ENCODE results near the gene TBX4. TPM values are rescaled to one million over a fixed set of nuclear protein-coding genes. Genes with fewer than 3 reads are reported as not detected.

TBX4 gene
- polyA plus RNA-seq, 3 donors: not detected

DNA sequence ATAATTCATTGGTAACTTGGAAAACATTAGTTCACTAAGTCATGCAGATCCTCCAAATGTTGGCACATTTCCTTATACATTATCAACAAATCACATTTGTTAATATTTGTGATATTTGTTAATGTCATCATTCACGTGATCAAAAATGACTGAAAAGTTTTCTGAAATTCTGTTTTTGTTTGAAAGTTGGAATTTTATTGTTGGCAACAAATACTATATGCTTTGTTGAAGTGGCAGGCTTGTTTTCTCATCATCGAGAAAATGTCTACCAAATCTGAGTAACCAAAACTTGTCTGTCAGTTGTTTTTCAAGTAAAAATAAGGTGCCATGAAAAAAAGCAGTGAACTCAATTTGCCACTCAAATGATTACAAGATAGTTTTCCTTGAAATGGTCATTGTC lies 75.9 kb downstream of the TBX4 start:
- no peak for DNase-seq
- intact Hi-C loops (cut with micrococcal nuclease): no loop called here
- no peaks in the 10 kb centered on the region for H3K9me3 ChIP-seq (replicated peaks in 1 of 2; ENCODE audit: control insufficient read depth in 1 of 2, insufficient read depth in 1 of 2, low read length in 2 of 2)
- TF ChIP-seq, protein P1, sequence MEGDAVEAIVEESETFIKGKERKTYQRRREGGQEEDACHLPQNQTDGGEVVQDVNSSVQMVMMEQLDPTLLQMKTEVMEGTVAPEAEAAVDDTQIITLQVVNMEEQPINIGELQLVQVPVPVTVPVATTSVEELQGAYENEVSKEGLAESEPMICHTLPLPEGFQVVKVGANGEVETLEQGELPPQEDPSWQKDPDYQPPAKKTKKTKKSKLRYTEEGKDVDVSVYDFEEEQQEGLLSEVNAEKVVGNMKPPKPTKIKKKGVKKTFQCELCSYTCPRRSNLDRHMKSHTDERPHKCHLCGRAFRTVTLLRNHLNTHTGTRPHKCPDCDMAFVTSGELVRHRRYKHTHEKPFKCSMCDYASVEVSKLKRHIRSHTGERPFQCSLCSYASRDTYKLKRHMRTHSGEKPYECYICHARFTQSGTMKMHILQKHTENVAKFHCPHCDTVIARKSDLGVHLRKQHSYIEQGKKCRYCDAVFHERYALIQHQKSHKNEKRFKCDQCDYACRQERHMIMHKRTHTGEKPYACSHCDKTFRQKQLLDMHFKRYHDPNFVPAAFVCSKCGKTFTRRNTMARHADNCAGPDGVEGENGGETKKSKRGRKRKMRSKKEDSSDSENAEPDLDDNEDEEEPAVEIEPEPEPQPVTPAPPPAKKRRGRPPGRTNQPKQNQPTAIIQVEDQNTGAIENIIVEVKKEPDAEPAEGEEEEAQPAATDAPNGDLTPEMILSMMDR (IDR thresholded peaks at IDR 0.05): no peak
- Mint-ChIP-seq H3K27ac (no peak overlapping the region), H3K27me3 (ENCODE audit: low read depth in 3 of 3) (peaks cover 7 to 18% (median 7%) of the 10 kb centered on the region in 3 donors), H3K36me3 (no peaks in the 10 kb centered on the region), H3K4me3 (no peak overlapping the region), H3K9me3 (peaks cover 0 to 5% (median 0%) of the 10 kb centered on the region in 7 donors), H3K4me1 (no peaks in the 10 kb centered on the region)
- no peak overlapping the region for H3K27ac ChIP-seq (ENCODE audit: low read depth in 1 of 2, low read length in 2 of 2)
- H3K4me1 ChIP-seq (ENCODE audit: control insufficient read depth in 1 of 2, insufficient read depth in 2 of 2, low read length in 2 of 2): no peaks in the 10 kb centered on the region
- no peaks in the 10 kb centered on the region for H4K20me1 ChIP-seq (ENCODE audit: insufficient read depth, low read length)
- no peak overlapping the region for H3K4me2 ChIP-seq (replicated peaks; ENCODE audit: extremely low read depth, low read length, poor library complexity, severe bottlenecking)
- peaks cover under 1 to 4% of the 10 kb centered on the region in 2 donors for H3K27me3 ChIP-seq (ENCODE audit: control insufficient read depth in 2 of 2, insufficient read depth in 2 of 2, low read length in 2 of 2)
- H3K36me3 ChIP-seq (replicated peaks in 1 of 2; ENCODE audit: control insufficient read depth in 1 of 2, insufficient read depth in 2 of 2, low read length in 2 of 2): no peaks in the 10 kb centered on the region
- no peak overlapping the region for H3K4me3 ChIP-seq (replicated peaks in 1 of 3; ENCODE audit: low read depth in 2 of 3, low read length in 3 of 3)
- no CpG with 5 or more reads among the region's 2 CpGs for WGBS (ENCODE audit: insufficient coverage)
- no peak overlapping the region for H3K9ac ChIP-seq (ENCODE audit: insufficient read depth, low read length, poor library complexity, severe bottlenecking)
- no peaks in the 10 kb centered on the region for H3K79me2 ChIP-seq (ENCODE audit: insufficient read depth, low read length)
- H2AFZ ChIP-seq (ENCODE audit: insufficient read depth, low read depth, low read length, poor library complexity, severe bottlenecking): no peak overlapping the region

DNA sequence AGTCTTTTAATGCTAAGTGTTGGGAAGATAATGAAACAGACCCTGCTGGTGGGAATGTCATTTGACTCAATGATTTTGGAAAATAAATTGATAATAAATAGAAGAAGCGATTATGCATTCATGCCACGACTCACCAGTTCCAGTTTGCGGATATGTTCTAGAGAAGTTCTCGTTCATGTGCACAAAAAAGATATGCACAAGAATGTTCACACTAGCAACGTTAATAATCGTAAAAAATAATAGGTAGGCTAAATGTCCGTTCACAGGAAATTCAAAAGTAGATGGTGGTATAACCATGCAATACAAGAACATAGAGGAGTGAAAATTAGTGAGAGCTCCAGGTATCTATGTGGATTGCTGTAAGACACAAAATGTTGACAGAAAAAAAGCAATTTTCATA lies 79.0 kb downstream of the TBX4 start:
- Histone ChIP-seq H4K20me1 (ENCODE audit: insufficient read depth, low read length) (no peaks in the 10 kb centered on the region), H3K9ac (ENCODE audit: insufficient read depth, low read length, poor library complexity, severe bottlenecking) (no peak overlapping the region), H3K27me3 (ENCODE audit: control insufficient read depth in 2 of 2, insufficient read depth in 2 of 2, low read length in 2 of 2) (peaks cover 0 to 4% of the 10 kb centered on the region in 2 donors), H3K36me3 (replicated peaks in 1 of 2; ENCODE audit: control insufficient read depth in 1 of 2, insufficient read depth in 2 of 2, low read length in 2 of 2) (no peaks in the 10 kb centered on the region), H2AFZ (ENCODE audit: insufficient read depth, low read depth, low read length, poor library complexity, severe bottlenecking) (no peak overlapping the region), H3K9me3 (replicated peaks in 1 of 2; ENCODE audit: control insufficient read depth in 1 of 2, insufficient read depth in 1 of 2, low read length in 2 of 2) (no peaks in the 10 kb centered on the region), H3K4me1 (ENCODE audit: control insufficient read depth in 1 of 2, insufficient read depth in 2 of 2, low read length in 2 of 2) (no peaks in the 10 kb centered on the region), H3K4me2 (replicated peaks; ENCODE audit: extremely low read depth, low read length, poor library complexity, severe bottlenecking) (no peak overlapping the region), H3K79me2 (ENCODE audit: insufficient read depth, low read length) (no peaks in the 10 kb centered on the region), H3K4me3 (replicated peaks in 1 of 3; ENCODE audit: low read depth in 2 of 3, low read length in 3 of 3) (no peak overlapping the region), H3K27ac (ENCODE audit: low read depth in 1 of 2, low read length in 2 of 2) (no peak overlapping the region)
- peaks cover 0 to 5% (median 0%) of the 10 kb centered on the region in 7 donors for H3K9me3 Mint-ChIP-seq
- intact Hi-C loops (cut with micrococcal nuclease): no loop called here
- no peak overlapping the region for H3K4me3 Mint-ChIP-seq
- TF ChIP-seq, protein P1 (IDR thresholded peaks at IDR 0.05): no peak
- H3K36me3 Mint-ChIP-seq: no peaks in the 10 kb centered on the region
- H3K27ac Mint-ChIP-seq: no peak overlapping the region
- peaks cover under 1% of the 10 kb centered on the region for H3K4me1 Mint-ChIP-seq
- 100% methylated on average over 4 of the region's 7 CpGs for WGBS (ENCODE audit: insufficient coverage)
- DNase-seq: no peak
- peaks cover 2 to 9% (median 7%) of the 10 kb centered on the region in 3 donors for H3K27me3 Mint-ChIP-seq (ENCODE audit: low read depth in 3 of 3)
